HG03066 (cell line): ENCODE results near the gene KAZN.

Source experiments
- ATAC-seq: cut with Tn5 transposase; IDR thresholded peaks from one replicate; pipeline ENCODE4 v1.9.1; 2021; ENCODE audit warnings: low read depth; ENCODE audit not compliant: unreplicated experiment

The KAZN gene

GRCh38 chr1:14987829-14988603 is 389.5 kb downstream of the KAZN start:
- ATAC-seq = no peak

GRCh38 chr1:14988636-14989035 is 390.2 kb downstream of the KAZN start:
- no peak for ATAC-seq

- no peak for ATAC-seq
Observed at GRCh38 chr1:14989931-14990728, 391.6 kb downstream of the KAZN start.

GRCh38 chr1:14993414-14993813 is 394.9 kb downstream of the KAZN start:
- no peak for ATAC-seq

GRCh38 chr1:14994148-14994547 is 395.7 kb downstream of the KAZN start:
- ATAC-seq = no peak

- no peak for ATAC-seq
Observed at GRCh38 chr1:14994841-14995437, 396.5 kb downstream of the KAZN start.

- ATAC-seq = no peak
Observed at GRCh38 chr1:14996133-14997050, 397.9 kb downstream of the KAZN start.

- no peak for ATAC-seq
Observed at GRCh38 chr1:14997646-14998276, 399.3 kb downstream of the KAZN start.

- ATAC-seq = no peak
Observed at GRCh38 chr1:14999441-14999840, 401.0 kb downstream of the KAZN start.

- no peak for ATAC-seq
Observed at GRCh38 chr1:15000030-15000429, 401.5 kb downstream of the KAZN start.

GRCh38 chr1:15000671-15001070 is 402.2 kb downstream of the KAZN start:
- ATAC-seq = no peak

GRCh38 chr1:15001317-15001915 is 402.9 kb downstream of the KAZN start:
- no peak for ATAC-seq

- no peak for ATAC-seq
Observed at GRCh38 chr1:15002325-15002724, 403.8 kb downstream of the KAZN start.

GRCh38 chr1:15004396-15004795 is 405.9 kb downstream of the KAZN start:
- ATAC-seq = no peak

- ATAC-seq = no peak
Observed at GRCh38 chr1:15005116-15005515, 406.6 kb downstream of the KAZN start.

GRCh38 chr1:15007368-15007767 is 408.9 kb downstream of the KAZN start:
- no peak for ATAC-seq

- no peak for ATAC-seq
Observed at GRCh38 chr1:15007842-15008241, 409.4 kb downstream of the KAZN start.

GRCh38 chr1:15008783-15009729 is 410.6 kb downstream of the KAZN start:
- no peak for ATAC-seq

- no peak for ATAC-seq
Observed at GRCh38 chr1:15011160-15011559, 412.7 kb downstream of the KAZN start.
